ENCODE data around the gene MAP3K1.
A peak's percentile ranks its signal among the peaks of the same experiment; 100 is the strongest.

Gene MAP3K1

DNA sequence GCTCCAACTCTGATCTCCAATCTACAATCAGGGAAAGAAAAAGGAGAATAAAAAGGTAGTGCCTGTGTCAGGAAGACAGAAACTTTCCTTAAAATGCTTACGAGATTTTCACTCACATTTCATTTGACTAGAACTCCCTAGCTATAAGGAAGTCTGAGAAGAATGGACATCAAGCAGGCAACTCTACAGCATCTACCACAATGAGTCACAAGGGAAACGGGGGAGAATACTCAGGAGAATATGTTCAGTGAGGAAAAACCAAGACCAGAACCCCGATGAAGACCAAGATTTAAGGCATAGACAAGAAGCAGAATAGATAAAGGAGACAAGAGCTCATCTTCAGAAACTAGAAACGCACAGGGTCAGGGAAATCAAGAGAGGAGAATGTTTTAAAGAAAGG is 85.0 kb downstream of the MAP3K1 start:
- DNase-seq (ENCODE audit: low read depth, low spot score): no peak
- Histone ChIP-seq H3K9me3 (ENCODE audit: control insufficient read depth, insufficient read depth, low read length) (no peaks in the 10 kb centered on the region), H3K4me3 (ENCODE audit: low read length) (no peak overlapping the region), H3K27me3 (ENCODE audit: control insufficient read depth, insufficient read depth, low read length) (no peaks in the 10 kb centered on the region), H3K4me1 (ENCODE audit: control insufficient read depth, insufficient read depth, low read length) (no peaks in the 10 kb centered on the region), H3K27ac (ENCODE audit: low read length) (no peak overlapping the region), H3K36me3 (ENCODE audit: control insufficient read depth, insufficient read depth, low read length) (no peaks in the 10 kb centered on the region)
- no CpG with 5 or more reads among the region's 4 CpGs for WGBS (ENCODE audit: insufficient coverage, insufficient read length)

DNA sequence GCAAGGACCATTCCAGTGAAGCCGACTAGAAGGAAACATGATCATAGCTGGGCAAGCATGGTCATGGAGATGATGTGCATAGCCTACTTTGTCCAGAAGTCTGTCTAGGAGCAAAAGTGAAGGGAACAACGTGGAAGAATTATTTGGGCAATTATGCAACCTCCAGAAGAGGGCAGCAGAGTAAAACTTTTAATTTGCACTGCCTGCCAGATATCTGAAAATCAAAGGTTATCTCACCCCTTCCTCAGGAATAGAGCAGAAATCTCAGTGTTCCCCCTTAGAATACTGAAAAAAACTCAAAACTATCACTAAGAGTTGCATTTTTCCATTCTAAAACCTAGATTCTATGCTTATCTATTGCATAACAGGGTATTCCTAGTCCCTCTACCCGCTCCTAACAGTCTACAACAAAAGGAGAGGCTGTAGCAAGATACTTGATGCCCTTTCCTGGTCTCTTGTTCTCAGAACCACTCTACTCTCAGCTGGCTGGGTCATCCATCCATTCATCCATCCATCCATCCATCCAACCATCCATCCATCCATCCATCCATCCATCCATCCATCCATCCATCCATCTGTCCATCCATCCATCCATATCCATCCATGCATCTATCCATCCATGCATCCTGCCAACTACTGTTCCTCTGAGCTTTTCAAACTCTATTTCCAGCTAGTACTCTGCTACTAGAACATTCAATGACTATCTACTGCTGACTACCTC is 85.7 kb downstream of the MAP3K1 start:
- DNase-seq (ENCODE audit: low read depth, low spot score): no peak

DNA sequence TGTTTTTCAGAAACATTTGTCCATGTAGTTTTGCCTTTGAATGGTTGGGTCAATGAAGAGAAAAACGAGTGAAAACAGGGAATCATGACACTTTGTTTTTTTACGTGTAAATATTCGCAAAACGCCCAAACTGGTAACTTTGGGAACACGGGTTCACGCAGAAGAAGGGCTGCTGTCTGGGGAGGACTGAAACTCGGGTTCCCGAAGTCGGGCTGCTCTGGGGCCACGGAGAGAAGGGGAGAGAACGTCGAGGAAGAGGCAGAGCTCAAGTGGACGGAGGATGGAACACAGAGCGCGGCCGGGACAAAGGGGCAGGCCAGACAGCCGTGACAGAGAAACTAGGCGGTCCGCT is 93.6 kb downstream of the MAP3K1 start:
- peaks cover 2% of the 10 kb centered on the region; the same call in 1 of the 2 replicates for H3K4me1 ChIP-seq (ENCODE audit: control insufficient read depth, insufficient read depth, low read length)
- peak overlapping the region; percentile 77; the same call in 1 of the 2 replicates for H3K4me3 ChIP-seq (ENCODE audit: low read length)
- H3K27me3 ChIP-seq (ENCODE audit: control insufficient read depth, insufficient read depth, low read length): no peaks in the 10 kb centered on the region
- DNase-seq (ENCODE audit: low read depth, low spot score): no peak
- H3K9me3 ChIP-seq (ENCODE audit: control insufficient read depth, insufficient read depth, low read length): no peaks in the 10 kb centered on the region
- no peaks in the 10 kb centered on the region for H3K36me3 ChIP-seq (ENCODE audit: control insufficient read depth, insufficient read depth, low read length)
- no peak overlapping the region for H3K27ac ChIP-seq (ENCODE audit: low read length)
- WGBS (ENCODE audit: insufficient coverage, insufficient read length): no CpG with 5 or more reads among the region's 19 CpGs

More for the DNA sequence above, 85.7 kb downstream of the MAP3K1 start:
- Histone ChIP-seq H3K9me3 (ENCODE audit: control insufficient read depth, insufficient read depth, low read length) (no peaks in the 10 kb centered on the region), H3K36me3 (ENCODE audit: control insufficient read depth, insufficient read depth, low read length) (no peaks in the 10 kb centered on the region), H3K27me3 (ENCODE audit: control insufficient read depth, insufficient read depth, low read length) (no peaks in the 10 kb centered on the region), H3K27ac (ENCODE audit: low read length) (no peak overlapping the region), H3K4me1 (ENCODE audit: control insufficient read depth, insufficient read depth, low read length) (no peaks in the 10 kb centered on the region), H3K4me3 (ENCODE audit: low read length) (no peak overlapping the region)
- WGBS (ENCODE audit: insufficient coverage, insufficient read length): no CpG with 5 or more reads among the region's 3 CpGs

DNA sequence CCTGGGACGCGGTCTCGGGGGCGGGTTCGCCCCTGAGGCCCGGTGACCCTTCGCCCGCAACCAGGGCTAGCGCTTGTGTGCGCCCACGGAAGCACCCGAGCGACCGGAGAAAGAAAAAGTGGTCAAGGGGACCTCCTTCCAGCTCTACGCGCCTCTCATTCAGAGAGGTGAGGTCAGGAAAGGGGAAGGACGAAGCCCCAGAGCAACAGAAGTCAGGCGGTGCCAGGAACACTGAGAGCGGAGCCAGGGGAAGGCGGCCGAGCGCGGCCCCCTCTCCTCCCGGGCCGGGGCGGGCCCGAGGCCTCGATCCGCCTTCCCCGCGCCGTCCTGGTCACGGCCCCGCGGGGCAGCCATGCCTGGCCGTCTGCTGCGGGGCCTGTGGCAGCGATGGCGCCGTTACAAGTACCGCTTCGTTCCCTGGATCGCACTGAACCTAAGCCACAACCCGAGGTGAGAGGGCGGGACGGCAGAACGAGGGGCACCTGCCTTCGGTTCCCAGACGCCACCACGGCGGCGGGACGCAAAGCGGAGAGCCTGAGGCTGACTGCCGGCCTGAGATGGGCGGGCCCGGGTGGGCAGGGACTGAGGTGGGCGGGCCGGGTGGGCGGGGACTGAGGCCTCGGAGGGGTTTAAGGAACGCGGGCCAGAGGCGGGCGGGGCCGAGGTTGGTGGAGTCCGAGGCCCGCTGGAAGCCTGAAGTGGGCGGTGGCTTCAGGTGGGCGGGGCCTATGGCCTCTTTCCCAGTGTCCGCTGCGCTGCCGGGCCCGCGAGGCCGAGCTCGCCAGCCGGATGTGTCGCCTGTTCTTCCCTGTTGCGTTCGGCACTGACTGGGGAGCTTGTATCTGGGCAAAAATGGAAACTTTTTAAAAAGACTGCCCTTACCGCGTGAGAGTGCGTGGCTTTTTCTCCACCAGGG is 94.2 kb downstream of the MAP3K1 start, which contains the start of gene SETD9:
SETD9 (plus strand) TSS at position 303 of the 916 bp plus-strand sequence; CDS start at position 353, 50 bp downstream.
- DNase-seq (ENCODE audit: low read depth, low spot score): peak; percentile 94
- no peak within 1 kb of the TSS for H3K27ac ChIP-seq (ENCODE audit: low read length)
- peak within 1 kb of the TSS; percentile 90; the same call in 1 of the 2 replicates for H3K4me3 ChIP-seq (ENCODE audit: low read length)
- no peaks in the 10 kb centered on the region for H3K9me3 ChIP-seq (ENCODE audit: control insufficient read depth, insufficient read depth, low read length)
- H3K4me1 ChIP-seq (ENCODE audit: control insufficient read depth, insufficient read depth, low read length): peaks cover 2% of the 10 kb centered on the region; the same call in 1 of the 2 replicates
- no peaks in the 10 kb centered on the region for H3K27me3 ChIP-seq (ENCODE audit: control insufficient read depth, insufficient read depth, low read length)
- WGBS (ENCODE audit: insufficient coverage, insufficient read length): no CpG with 5 or more reads among the region's 84 CpGs
- no peaks in the 10 kb centered on the region for H3K36me3 ChIP-seq (ENCODE audit: control insufficient read depth, insufficient read depth, low read length)

DNA sequence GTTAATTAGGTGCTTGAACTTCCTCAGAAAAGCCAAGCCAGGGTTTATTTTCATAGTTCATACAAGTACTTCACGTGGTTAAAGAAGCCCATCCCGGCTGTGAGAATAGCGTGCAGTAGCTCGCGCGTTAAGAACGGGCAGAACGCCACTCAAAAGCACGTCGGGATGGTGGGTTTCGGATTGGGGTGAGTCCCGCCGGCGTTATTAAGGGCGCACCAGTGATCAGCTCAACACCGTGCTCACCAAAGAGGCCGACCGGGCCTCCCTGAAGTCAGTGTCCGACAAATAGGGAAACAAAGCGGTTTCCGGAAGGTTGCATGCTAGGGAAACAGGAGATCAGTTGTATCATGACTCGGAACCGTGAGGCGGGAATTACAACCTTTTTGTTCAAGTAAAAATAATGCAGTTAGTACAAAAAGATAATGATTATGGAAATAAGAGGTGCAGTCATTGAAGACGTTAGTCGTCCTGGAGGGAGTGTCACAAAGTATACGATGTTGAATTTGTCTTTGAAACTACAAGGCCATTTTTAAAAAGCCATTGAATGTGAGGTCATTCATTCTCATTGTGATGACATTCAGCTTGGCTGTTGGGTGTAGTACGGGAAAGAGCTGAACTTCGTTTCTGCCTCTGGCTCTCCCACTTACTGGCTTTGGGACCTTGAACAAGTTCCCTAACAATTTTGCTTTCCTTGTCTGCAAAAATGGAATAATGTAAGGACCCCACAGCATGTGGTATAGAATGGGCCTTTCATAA is 95.0 kb downstream of the MAP3K1 start:
- Histone ChIP-seq H3K36me3 (ENCODE audit: control insufficient read depth, insufficient read depth, low read length) (no peaks in the 10 kb centered on the region), H3K4me3 (ENCODE audit: low read length) (peak overlapping the region; percentile 90; the same call in 1 of the 2 replicates), H3K9me3 (ENCODE audit: control insufficient read depth, insufficient read depth, low read length) (no peaks in the 10 kb centered on the region), H3K27me3 (ENCODE audit: control insufficient read depth, insufficient read depth, low read length) (no peaks in the 10 kb centered on the region), H3K4me1 (ENCODE audit: control insufficient read depth, insufficient read depth, low read length) (peaks cover 2% of the 10 kb centered on the region; the same call in 1 of the 2 replicates), H3K27ac (ENCODE audit: low read length) (no peak overlapping the region)
- WGBS (ENCODE audit: insufficient coverage, insufficient read length): no CpG with 5 or more reads among the region's 29 CpGs
- DNase-seq (ENCODE audit: low read depth, low spot score): no peak

DNA sequence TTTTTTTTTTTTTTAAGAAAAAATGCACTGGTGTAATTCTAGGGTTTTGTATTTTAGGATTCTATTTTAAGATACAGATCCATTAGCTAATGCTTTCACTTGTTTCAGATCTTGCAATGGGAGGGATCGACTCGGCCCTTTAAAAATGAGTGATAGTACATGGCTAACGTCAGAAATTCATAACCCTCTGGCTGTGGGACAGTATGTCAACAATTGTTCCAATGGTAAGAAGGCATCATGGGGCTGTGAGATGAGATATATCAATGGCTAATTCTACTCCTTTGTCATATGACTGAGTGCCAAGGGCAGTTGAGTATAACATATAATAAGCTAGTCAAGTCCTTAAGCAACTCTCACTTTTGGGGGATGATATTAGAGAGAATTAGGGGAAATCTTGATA is 98.4 kb downstream of the MAP3K1 start:
- Histone ChIP-seq H3K27ac (ENCODE audit: low read length) (no peak overlapping the region), H3K36me3 (ENCODE audit: control insufficient read depth, insufficient read depth, low read length) (no peaks in the 10 kb centered on the region), H3K4me1 (ENCODE audit: control insufficient read depth, insufficient read depth, low read length) (peaks cover 2% of the 10 kb centered on the region; the same call in 1 of the 2 replicates), H3K27me3 (ENCODE audit: control insufficient read depth, insufficient read depth, low read length) (no peaks in the 10 kb centered on the region), H3K4me3 (ENCODE audit: low read length) (no peak overlapping the region), H3K9me3 (ENCODE audit: control insufficient read depth, insufficient read depth, low read length) (no peaks in the 10 kb centered on the region)
- no peak for DNase-seq (ENCODE audit: low read depth, low spot score)
- WGBS (ENCODE audit: insufficient coverage, insufficient read length): no CpG with 5 or more reads among the region's 3 CpGs

DNA sequence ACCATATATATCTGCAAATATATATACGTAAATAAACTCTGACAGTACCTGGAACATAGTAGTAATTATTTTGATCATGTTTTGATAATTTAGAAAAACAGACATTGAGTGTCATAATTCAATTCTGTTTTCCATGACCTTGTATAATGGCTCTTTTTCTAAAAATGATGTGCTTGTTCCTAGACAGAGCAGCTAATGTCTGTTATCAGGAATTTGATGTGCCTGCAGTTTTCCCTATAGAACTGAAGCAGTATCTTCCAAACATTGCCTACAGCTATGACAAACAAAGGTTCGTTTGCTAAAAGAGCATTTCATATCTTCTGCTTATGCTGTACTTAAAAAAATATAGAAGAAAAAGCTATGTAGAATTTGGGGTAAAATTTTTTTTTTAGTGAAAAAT is 99.3 kb downstream of the MAP3K1 start:
- H3K36me3 ChIP-seq (ENCODE audit: control insufficient read depth, insufficient read depth, low read length): no peaks in the 10 kb centered on the region
- H3K9me3 ChIP-seq (ENCODE audit: control insufficient read depth, insufficient read depth, low read length): no peaks in the 10 kb centered on the region
- no CpG with 5 or more reads among the region's 2 CpGs for WGBS (ENCODE audit: insufficient coverage, insufficient read length)
- DNase-seq (ENCODE audit: low read depth, low spot score): no peak
- H3K27ac ChIP-seq (ENCODE audit: low read length): no peak overlapping the region
- H3K4me1 ChIP-seq (ENCODE audit: control insufficient read depth, insufficient read depth, low read length): peaks cover 2% of the 10 kb centered on the region; the same call in 1 of the 2 replicates
- no peaks in the 10 kb centered on the region for H3K27me3 ChIP-seq (ENCODE audit: control insufficient read depth, insufficient read depth, low read length)
- no peak overlapping the region for H3K4me3 ChIP-seq (ENCODE audit: low read length)

DNA sequence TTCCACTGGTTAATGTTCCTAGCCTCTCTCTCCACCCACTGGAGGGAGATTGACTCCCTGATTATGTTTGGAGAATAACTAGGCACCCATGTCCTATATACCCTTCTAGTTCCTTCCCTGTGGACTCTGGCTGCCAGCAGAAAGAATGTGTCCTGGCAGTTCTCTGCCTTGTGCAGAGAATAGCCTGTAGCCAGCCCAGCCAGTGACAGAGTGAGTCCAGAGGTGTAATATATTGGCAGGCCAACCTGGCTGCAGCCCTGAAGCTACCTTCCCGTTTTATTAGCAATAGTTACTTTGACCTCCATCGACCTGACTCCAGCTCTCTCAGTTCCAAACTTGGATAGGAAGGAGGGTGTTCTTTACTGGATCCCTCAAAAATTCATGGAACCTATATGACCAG is 102.2 kb downstream of the MAP3K1 start:
- no peaks in the 10 kb centered on the region for H3K4me1 ChIP-seq (ENCODE audit: control insufficient read depth, insufficient read depth, low read length)
- no peak for DNase-seq (ENCODE audit: low read depth, low spot score)
- no peak overlapping the region for H3K27ac ChIP-seq (ENCODE audit: low read length)
- WGBS (ENCODE audit: insufficient coverage, insufficient read length): no CpG with 5 or more reads among the region's 2 CpGs
- no peaks in the 10 kb centered on the region for H3K27me3 ChIP-seq (ENCODE audit: control insufficient read depth, insufficient read depth, low read length)
- no peak overlapping the region for H3K4me3 ChIP-seq (ENCODE audit: low read length)
- no peaks in the 10 kb centered on the region for H3K9me3 ChIP-seq (ENCODE audit: control insufficient read depth, insufficient read depth, low read length)
- H3K36me3 ChIP-seq (ENCODE audit: control insufficient read depth, insufficient read depth, low read length): peaks cover 1% of the 10 kb centered on the region; the same call in 1 of the 2 replicates

DNA sequence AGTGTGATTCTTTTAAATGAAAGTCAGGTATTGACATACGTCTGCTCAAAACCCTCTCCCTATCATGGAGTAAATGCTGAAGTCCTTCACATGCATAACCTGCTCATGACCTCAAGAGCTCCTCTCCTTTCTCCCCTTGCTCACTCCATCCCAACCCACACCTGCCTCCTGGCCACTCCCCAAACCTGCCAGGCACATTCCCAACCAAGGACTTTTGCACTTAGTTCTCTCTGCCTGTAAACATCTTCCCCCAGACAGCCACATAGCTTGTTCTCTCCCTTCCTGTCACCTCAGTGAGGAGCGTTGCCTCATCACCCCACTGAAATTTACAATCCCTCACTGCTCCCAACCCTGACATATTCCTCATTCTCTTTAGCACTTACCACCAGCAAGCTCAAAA is 102.7 kb downstream of the MAP3K1 start:
- H3K27ac ChIP-seq (ENCODE audit: low read length): no peak overlapping the region
- DNase-seq (ENCODE audit: low read depth, low spot score): no peak
- H3K9me3 ChIP-seq (ENCODE audit: control insufficient read depth, insufficient read depth, low read length): peaks cover 2% of the 10 kb centered on the region
- H3K4me3 ChIP-seq (ENCODE audit: low read length): no peak overlapping the region
- no peaks in the 10 kb centered on the region for H3K4me1 ChIP-seq (ENCODE audit: control insufficient read depth, insufficient read depth, low read length)
- WGBS (ENCODE audit: insufficient coverage, insufficient read length): no CpG with 5 or more reads among the region's 2 CpGs
- H3K27me3 ChIP-seq (ENCODE audit: control insufficient read depth, insufficient read depth, low read length): no peaks in the 10 kb centered on the region
- H3K36me3 ChIP-seq (ENCODE audit: control insufficient read depth, insufficient read depth, low read length): peaks cover 6% of the 10 kb centered on the region

All from iPS DF 6.9 (cell line).